CD1c-positive myeloid dendritic cell (primary cell): Measurements from ENCODE around the gene VTCN1.

Experiments used
- DNase-seq: peaks from one replicate; pipeline ENCODE4 v3.0.0-alpha.2; 2016; ENCODE audit errors: extremely low spot score

VTCN1 gene

DNA sequence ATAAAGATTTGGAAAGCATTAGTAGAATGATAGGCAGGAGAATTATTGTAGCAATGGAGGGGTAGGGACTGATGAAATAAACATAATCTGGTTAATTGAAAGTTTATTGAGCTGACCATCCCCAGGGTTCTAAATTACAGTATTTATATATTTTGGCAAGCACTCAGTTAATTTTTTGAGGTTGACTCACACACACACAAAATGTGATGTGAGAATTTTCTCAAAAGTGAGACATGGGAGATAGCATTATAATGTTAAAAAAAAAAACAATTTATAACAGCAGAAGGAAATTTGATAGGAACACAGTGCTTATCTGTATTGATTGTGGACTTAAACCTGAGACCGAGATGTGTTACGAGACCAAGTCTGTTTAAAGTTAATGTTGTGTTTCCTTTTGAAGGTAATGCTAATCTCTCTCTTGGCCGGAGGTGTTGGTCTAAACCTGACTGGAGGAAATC lies 113.7 kb downstream of the VTCN1 start:
- DNase-seq = no peak

DNA sequence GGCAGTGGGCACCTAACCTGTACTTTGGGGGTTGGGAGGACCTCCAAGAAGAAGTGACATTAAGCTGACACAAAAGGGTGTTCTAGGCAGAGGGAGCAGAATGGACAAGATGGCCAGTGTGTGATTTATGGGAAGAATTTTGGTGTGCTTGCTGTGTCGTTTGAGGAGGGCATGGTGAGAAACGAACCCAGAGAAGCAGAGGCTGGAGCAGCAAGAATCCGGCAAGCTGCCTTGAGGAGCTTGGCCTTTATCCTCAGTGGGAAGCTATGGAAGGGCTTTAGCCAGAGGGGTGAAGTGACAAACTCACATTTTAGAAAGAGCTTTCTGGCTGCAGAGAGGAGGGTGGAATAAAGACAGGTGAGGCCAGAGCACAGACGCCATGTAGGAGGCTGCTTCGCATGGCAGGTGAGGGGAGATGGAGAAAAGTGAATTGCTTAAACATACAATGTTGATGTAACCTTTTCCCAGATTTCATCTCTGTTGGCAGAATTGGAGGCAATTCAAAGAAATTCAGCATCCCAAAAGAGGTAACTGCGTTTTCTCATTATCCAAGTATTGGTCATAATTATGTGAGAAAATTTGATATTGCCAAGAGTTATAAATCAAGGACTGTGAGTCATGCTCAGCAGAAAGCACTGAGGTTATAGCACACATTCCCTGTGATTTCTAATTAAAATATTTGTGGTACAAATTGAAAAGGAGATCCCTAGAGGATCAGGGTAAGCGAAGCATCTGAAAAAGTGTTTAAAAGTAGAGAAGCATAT lies 115.7 kb downstream of the VTCN1 start:
- no peak for DNase-seq

DNA sequence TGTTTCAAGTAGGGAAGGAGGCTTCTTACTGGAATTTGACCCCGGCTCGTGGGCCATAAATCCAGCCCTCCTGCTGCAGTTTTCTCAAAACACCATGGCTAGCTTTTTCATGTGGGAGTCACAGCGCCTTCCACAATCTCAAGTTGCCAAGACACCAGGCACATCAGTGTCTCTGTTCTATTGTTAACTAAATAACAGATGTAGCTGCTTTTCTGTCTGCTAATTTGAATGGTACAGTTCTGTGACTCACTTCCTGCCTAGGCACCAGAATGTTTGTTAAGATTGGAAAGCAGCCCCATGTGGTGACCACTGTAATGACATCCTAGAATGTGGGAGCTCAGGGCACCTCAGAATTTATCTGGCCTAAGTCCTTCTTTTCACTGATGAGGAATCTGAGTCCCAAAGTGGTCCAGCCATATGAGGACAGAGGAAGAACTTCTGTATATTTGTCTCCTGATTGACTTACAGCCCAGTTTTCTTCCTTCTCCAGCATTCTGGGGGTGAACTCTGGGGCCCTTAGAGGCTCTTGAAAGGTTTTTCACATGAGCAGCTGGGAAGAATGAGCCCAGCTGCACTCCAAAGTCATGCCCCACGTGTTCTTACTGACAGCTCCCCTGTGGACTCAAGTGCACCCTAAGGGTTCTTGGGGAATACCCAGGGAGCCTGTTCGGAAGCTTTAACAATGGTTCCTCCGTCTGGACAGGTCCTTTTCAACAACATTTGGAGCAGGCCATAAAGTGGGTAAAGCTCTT lies 116.7 kb downstream of the VTCN1 start:
- no peak for DNase-seq
